Activated T-cell treated with anti-CD3 and anti-CD28 coated beads for 4 hours (primary cell): ENCODE results near the gene GJC1.
"Not testable (repeated sequence)": the region's sequence is repeated elsewhere in the genome, so short reads cannot be mapped to it uniquely, and the experiment has no call there.

Experiments
- DNase-seq: peaks from one replicate; pipeline ENCODE4 v3.0.0-alpha.2; 2020

GJC1 gene

GRCh38 chr17:44757918-44758413, 72.1 kb downstream of the GJC1 start:
- no peak for DNase-seq

DNA sequence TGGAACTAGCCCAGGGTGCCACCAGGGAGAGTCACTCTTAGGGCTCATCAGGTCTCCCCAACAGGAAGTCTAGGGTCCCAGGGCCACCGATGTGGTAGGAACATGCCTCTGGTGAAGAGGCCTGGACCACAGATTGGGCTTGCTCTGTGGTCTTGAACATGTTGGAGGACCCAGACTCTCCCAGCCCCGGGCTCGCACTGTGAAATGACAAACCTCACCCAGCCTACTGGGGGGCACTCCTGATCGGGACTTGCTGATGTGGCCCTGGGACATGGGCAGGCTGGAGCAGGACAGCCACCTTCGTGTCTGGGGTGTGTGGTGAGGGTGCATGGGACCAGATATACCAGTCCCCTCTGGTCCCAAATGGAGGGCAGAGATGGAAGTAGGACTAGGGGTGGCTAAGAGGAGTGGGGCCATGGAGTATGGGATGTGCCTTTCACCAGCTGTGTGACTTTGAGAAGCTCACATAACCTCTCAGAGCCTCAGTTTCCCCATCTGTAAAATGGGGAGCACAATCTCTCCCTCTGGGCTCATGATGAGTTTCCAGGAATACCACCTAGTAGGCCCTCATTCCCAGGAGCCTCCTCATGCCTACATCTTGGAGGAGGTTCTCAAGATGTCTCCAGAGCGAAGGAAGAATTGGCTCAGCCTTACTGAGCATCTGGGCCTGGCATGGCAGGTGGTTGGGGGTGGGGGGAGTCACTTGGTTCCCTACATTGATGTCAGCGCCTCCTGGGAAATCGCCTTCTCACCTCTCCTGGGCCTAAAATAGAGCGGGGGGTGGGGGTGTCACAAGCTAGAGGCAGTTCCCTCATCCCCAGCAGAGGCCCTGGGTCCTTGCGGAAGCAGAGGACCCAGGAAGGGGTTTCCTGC, 72.8 kb downstream of the GJC1 start:
- no peak for DNase-seq

GRCh38 chr17:44755180-44755579, 74.9 kb downstream of the GJC1 start:
- not testable (repeated sequence) for DNase-seq

DNA sequence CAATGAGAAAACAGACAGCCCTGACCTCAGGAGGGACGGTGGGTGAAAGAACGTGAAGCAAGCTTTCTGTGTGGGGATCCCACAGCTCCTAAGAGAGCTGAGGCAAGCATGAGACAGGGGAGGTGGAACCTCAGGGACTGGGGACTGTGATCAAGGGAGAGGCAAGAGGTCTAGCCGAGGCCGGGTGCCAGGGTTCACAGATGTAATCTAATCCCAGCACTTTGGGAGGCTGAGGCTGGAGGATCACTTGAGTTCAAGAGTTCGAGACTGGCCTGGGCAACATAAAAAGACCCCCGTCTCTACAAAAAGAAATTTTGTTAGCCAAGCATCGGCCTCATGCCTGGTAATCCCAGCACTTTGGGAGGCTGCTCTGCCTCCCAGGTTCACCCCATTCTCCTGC, 75.8 kb downstream of the GJC1 start:
- no peak for DNase-seq

GRCh38 chr17:44752953-44753861, 76.9 kb downstream of the GJC1 start:
- no peak for DNase-seq

- no peak for DNase-seq
Observed at GRCh38 chr17:44751806-44752205, 78.3 kb downstream of the GJC1 start.

GRCh38 chr17:44751331-44751730, 78.8 kb downstream of the GJC1 start:
- DNase-seq = no peak

DNA sequence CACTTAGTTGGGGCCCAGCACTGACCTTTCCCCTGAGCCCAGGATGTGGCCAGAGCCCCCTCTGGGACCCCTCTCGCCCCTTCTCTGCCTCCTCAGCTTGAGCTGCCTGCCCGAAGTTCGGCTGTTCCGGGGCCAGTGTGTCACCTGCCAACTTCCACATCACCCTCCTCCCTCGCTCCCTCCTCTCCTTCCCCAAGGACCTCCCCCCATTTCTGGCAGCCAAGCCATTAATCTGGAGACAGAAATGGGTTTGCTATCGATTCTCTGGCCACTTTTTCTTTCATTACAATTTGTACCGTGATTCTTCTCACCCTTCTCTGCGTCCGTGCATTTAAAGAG, 80.1 kb downstream of the GJC1 start:
- no peak for DNase-seq

GRCh38 chr17:44749076-44749979, 80.8 kb downstream of the GJC1 start:
- no peak for DNase-seq
